Smooth muscle cell (in vitro differentiated cells): Measurements from ENCODE around the gene SMIM14. TPM values are rescaled to one million over a fixed set of nuclear protein-coding genes. Genes with fewer than 3 reads are reported as not detected.
"Not testable (repeated sequence)": the region's sequence is repeated elsewhere in the genome, so short reads cannot be mapped to it uniquely, and the experiment has no call there.

ENCODE experiments used
- DNase-seq: peaks from one replicate; lab custom pipeline; 2025; ENCODE audit not compliant: unreplicated experiment; lab: John Stamatoyannopoulos, UW
- H2AFZ ChIP-seq: fragments of 200-600 bp; sonication (generic); 2 replicates; pipeline ENCODE4 v1.6.0; 2016; ENCODE audit warnings: antibody characterized with exemption, low read depth, mild to moderate bottlenecking
- H3F3A ChIP-seq: fragments of 200-600 bp; sonication (generic); 2 replicates; pipeline ENCODE4 v1.6.0; 2017; ENCODE audit warnings: antibody characterized with exemption, low read depth
- H3K27ac ChIP-seq: fragments of 200-600 bp; sonication (generic); 2 replicates; pipeline ENCODE4 v1.5.1; 2016; ENCODE audit warnings: low read depth, mild to moderate bottlenecking
- H3K27me3 ChIP-seq: fragments of 200-600 bp; sonication (generic); 2 replicates; pipeline ENCODE4 v1.6.1; 2016; ENCODE audit warnings: low read depth, mild to moderate bottlenecking
- H3K36me3 ChIP-seq: fragments of 200-600 bp; sonication (generic); 2 replicates; pipeline ENCODE4 v1.5.1; 2016; ENCODE audit warnings: low read depth
- H3K4me1 ChIP-seq: fragments of 200-600 bp; sonication (generic); 2 replicates; pipeline ENCODE4 v1.5.1; 2016; ENCODE audit warnings: low read depth
- H3K4me2 ChIP-seq: fragments of 200-600 bp; sonication (generic); 2 replicates; pipeline ENCODE4 v1.6.0; 2016; ENCODE audit warnings: mild to moderate bottlenecking
- H3K4me3 ChIP-seq: fragments of 200-600 bp; sonication (generic); 2 replicates; pipeline ENCODE4 v1.5.1; 2016; ENCODE audit warnings: mild to moderate bottlenecking
- H3K79me2 ChIP-seq: fragments of 200-600 bp; sonication (generic); 2 replicates; pipeline ENCODE4 v1.6.0; 2016; ENCODE audit warnings: low read depth, mild to moderate bottlenecking
- H3K9ac ChIP-seq: fragments of 200-600 bp; sonication (generic); 2 replicates; pipeline ENCODE4 v1.6.0; 2016; ENCODE audit warnings: low read depth
- H3K9me3 ChIP-seq: fragments of 200-600 bp; sonication (generic); replicated peaks from 2 replicates; pipeline ENCODE4 v1.5.1; 2016; ENCODE audit warnings: low read depth
- H4K20me1 ChIP-seq: fragments of 200-600 bp; sonication (generic); 2 replicates; pipeline ENCODE4 v1.6.0; 2016; ENCODE audit warnings: low read depth
- CTCF ChIP-seq: fragments of 200-600 bp; sonication (generic); IDR thresholded peaks from 2 replicates; pipeline ENCODE4 v1.5.1; 2017; ENCODE audit warnings: borderline replicate concordance, mild to moderate bottlenecking, antibody characterized with exemption; ENCODE audit not compliant: insufficient read depth, poor library complexity, severe bottlenecking
- WGBS: methylation state at CpG from one replicate; pipeline ENCODE4 v1.1.7; 2016; ENCODE audit warnings: low lambda C conversion rate; 5-methylcytosine and 5-hydroxymethylcytosine counted together
- polyA plus RNA-seq: library from polyadenylated mRNA; unstranded; fragments of >200 nt; fragmentation: Nextera tagmentation; extraction: Ambion mirVana; gene quantifications from 2 replicates; pipeline ENCODE4 v1.2.1, GENCODE V29; 2016
- total RNA-seq: library from RNA; depleted of rRNA; stranded (reverse); fragments of >200 nt; gene quantifications from 2 replicates; pipeline ENCODE4 v1.2.3, GENCODE V29; 2014

Gene SMIM14
- total and polyA plus RNA-seq, 2 experiments from 2014 or later: 45.0 to 47.4 TPM

- Histone ChIP-seq H3K4me1 (peaks cover 17% of the 10 kb centered on the region), H3K4me3 (no peak overlapping the region), H3K9ac (no peak overlapping the region), H3K36me3 (no peaks in the 10 kb centered on the region), H3K9me3 (no peaks in the 10 kb centered on the region), H3K27ac (no peak overlapping the region), H3F3A (no peaks in the 10 kb centered on the region), H3K4me2 (no peak overlapping the region), H2AFZ (no peak overlapping the region), H3K27me3 (no peaks in the 10 kb centered on the region), H3K79me2 (no peaks in the 10 kb centered on the region), H4K20me1 (peaks cover 5% of the 10 kb centered on the region)
- TF ChIP-seq CTCF: no peak
- WGBS: 84% methylated on average over 7 of the region's 7 CpGs
- DNase-seq: no peak
Measured at GRCh38 chr4:39541987-39542610, 96.6 kb downstream of the SMIM14 start.

- DNase-seq: no peak
- Histone ChIP-seq H3K27ac (peak overlapping the region; percentile 67), H3K9me3 (no peaks in the 10 kb centered on the region), H3K36me3 (no peaks in the 10 kb centered on the region), H3K9ac (no peak overlapping the region), H4K20me1 (peaks cover 5% of the 10 kb centered on the region), H3K4me2 (no peak overlapping the region), H3K79me2 (no peaks in the 10 kb centered on the region), H3K4me3 (no peak overlapping the region), H3K27me3 (no peaks in the 10 kb centered on the region), H2AFZ (no peak overlapping the region), H3F3A (no peaks in the 10 kb centered on the region), H3K4me1 (peaks cover 6% of the 10 kb centered on the region)
- 90% methylated on average over 5 of the region's 5 CpGs for WGBS
- TF ChIP-seq CTCF: no peak
Measured at GRCh38 chr4:39539089-39539611, 99.5 kb downstream of the SMIM14 start.

GRCh38 chr4:39533541-39533940 lies 105.1 kb downstream of the SMIM14 start:
- no peak overlapping the region for H2AFZ ChIP-seq
- H3K9me3 ChIP-seq: no peaks in the 10 kb centered on the region
- peaks cover 23% of the 10 kb centered on the region for H3K79me2 ChIP-seq
- H3K36me3 ChIP-seq: peaks cover 8% of the 10 kb centered on the region
- no peak overlapping the region for H3K27ac ChIP-seq
- no peak overlapping the region for H3K4me3 ChIP-seq
- 100% methylated on average over 5 of the region's 5 CpGs for WGBS
- no peaks in the 10 kb centered on the region for H3K27me3 ChIP-seq
- no peak for TF ChIP-seq CTCF
- no peaks in the 10 kb centered on the region for H4K20me1 ChIP-seq
- peaks cover 4% of the 10 kb centered on the region for H3K4me1 ChIP-seq
- H3K9ac ChIP-seq: no peak overlapping the region
- no peaks in the 10 kb centered on the region for H3F3A ChIP-seq
- no peak for DNase-seq
- no peak overlapping the region for H3K4me2 ChIP-seq

- H3K27ac ChIP-seq, H3K4me3 ChIP-seq, H3K4me2 ChIP-seq, H3F3A ChIP-seq, H3K4me1 ChIP-seq, H3K27me3 ChIP-seq, H3K9ac ChIP-seq, H2AFZ ChIP-seq, DNase-seq, H3K36me3 ChIP-seq, H4K20me1 ChIP-seq, H3K9me3 ChIP-seq: not testable (repeated sequence)
- H3K79me2 ChIP-seq: peaks cover 26% of the 10 kb centered on the region
- 89% methylated on average over 3 of the region's 3 CpGs for WGBS
Measured at GRCh38 chr4:39532237-39532636, 106.4 kb downstream of the SMIM14 start.
